Spleen (tissue), 11 donors: ENCODE results near the gene SEC14L3. TPM values are rescaled to one million over a fixed set of nuclear protein-coding genes. Genes with fewer than 3 reads are reported as not detected.
"Not testable (repeated sequence)": the region's sequence is repeated elsewhere in the genome, so short reads cannot be mapped to it uniquely, and the experiment has no call there.

Experiments used
- DNase-seq: peaks from one replicate; pipeline ENCODE4 v3.0.0-alpha.2; 2020
- H3K27ac ChIP-seq, 8 donors: fragments of 200-600 bp; sonication (generic) in 7 of 8; 1 replicate in 4 of 8; 2 replicates in 4 of 8; pipeline versions ENCODE4 v1.5.0 to v1.8.0; 2016 to 2021; ENCODE audit warnings: inconsistent platforms in 4 of 8, mild to moderate bottlenecking in 4 of 8, moderate library complexity in 1 of 8
- H3K27me3 ChIP-seq, 7 donors: fragments of 200-600 bp; sonication (generic) in 6 of 7; replicated peaks in 1 of 7; 1 replicate in 4 of 7; 2 replicates in 3 of 7; pipeline versions ENCODE4 v1.5.0 to v1.8.0; 2016 to 2021; ENCODE audit warnings: inconsistent platforms in 3 of 7, mild to moderate bottlenecking in 1 of 7
- H3K36me3 ChIP-seq, 6 donors: fragments of 200-600 bp; sonication (generic) in 5 of 6; 1 replicate in 4 of 6; 2 replicates in 2 of 6; pipeline versions ENCODE4 v1.5.0 to v1.8.0; 2016 to 2021; ENCODE audit warnings: inconsistent platforms in 2 of 6
- H3K4me1 ChIP-seq, 6 donors: fragments of 200-600 bp; sonication (generic) in 5 of 6; 1 replicate in 3 of 6; 2 replicates in 3 of 6; pipeline versions ENCODE4 v1.5.0 to v1.8.0; 2016 to 2021; ENCODE audit warnings: inconsistent platforms in 3 of 6
- H3K4me3 ChIP-seq, 8 donors: fragments of 200-600 bp; sonication (generic) in 7 of 8; 1 replicate in 4 of 8; 2 replicates in 4 of 8; pipeline versions ENCODE4 v1.5.0 to v1.8.0; 2016 to 2021; ENCODE audit warnings: inconsistent platforms in 4 of 8, mild to moderate bottlenecking in 4 of 8, moderate library complexity in 2 of 8
- H3K9me3 ChIP-seq, 8 donors: fragments of 200-600 bp; sonication (generic) in 7 of 8; 1 replicate in 4 of 8; 2 replicates in 4 of 8; pipeline versions ENCODE4 v1.5.0 to v1.8.0; 2016 to 2021; ENCODE audit warnings: inconsistent platforms in 4 of 8
- POLR2A ChIP-seq, 3 donors: fragments of 450-650 bp; IDR thresholded peaks; one replicate each; pipeline ENCODE4 v1.5.1; 2017; ENCODE audit warnings: antibody characterized with exemption in 3 of 3, mild to moderate bottlenecking in 1 of 3
- POLR2AphosphoS5 ChIP-seq, 3 donors: sonication (generic); formaldehyde crosslinking; IDR thresholded peaks; one replicate each; pipeline ENCODE4 v1.5.1; 2017; ENCODE audit warnings: antibody characterized with exemption in 3 of 3
- WGBS, 5 donors: extraction: QIAGEN DNeasy Blood & Tissue Kit in 3 of 5; methylation state at CpG; one replicate each; pipeline versions ENCODE4 v1.1.5 to v1.1.7; 2013 to 2018; 5-methylcytosine and 5-hydroxymethylcytosine counted together
- intact Hi-C: fragments of 100-400 bp; cut with DNase I; formaldehyde crosslinking; loops from one replicate; pipeline ENCODE4 v1.15.0; 2023; ENCODE audit warnings: low total_unique reads
- polyA plus RNA-seq, 3 donors: library from polyadenylated mRNA; stranded (reverse); fragments of 200-250 nt; gene quantifications; one replicate each; pipeline ENCODE4 v1.2.1, GENCODE V29; 2013
- total RNA-seq, 7 donors: library from RNA; depleted of rRNA in 3 of 7; stranded (reverse); fragments of >200 nt in 3 of 7; fragmentation: NEBNext Ultra II Directional in 4 of 7; extraction: Animal tissue kit (Norgen Biotek cat#: 25700) in 4 of 7; gene quantifications; one replicate each; pipeline versions ENCODE4 v1.1.0 to v1.2.1, GENCODE V29; 2016 to 2021
- TF ChIP-seq, protein P1 (sequence below), 11 experiments: fragments of 200-600 bp in 7 of 11; fragments of 450-650 bp in 4 of 11; sonication (generic) in 4 of 11; IDR thresholded peaks in 8 of 11; conservative IDR thresholded peaks in 3 of 11; 1 replicate in 7 of 11; 2 replicates in 4 of 11; pipeline versions ENCODE4 v1.4.0 to v1.8.0; 2016 to 2021; ENCODE audit warnings: antibody characterized with exemption in 11 of 11, inconsistent platforms in 4 of 11, mild to moderate bottlenecking in 1 of 11
- donor health status: healthy with polysubstance abuse.
- donor health status: DM: no; HTN: no; CAD: no; lungs with moderate emphysema.
- donor health status: DM: no; HTN: no; CAD: no.
- donor health status: Bipolar disorder and iron deficiency.
- donor health status: healthy.
- donor health status: DM: no; HTN: no; CAD: no.
- donor health status: DM: yes; HTN: yes; CAD: no.

SEC14L3 gene
- total and polyA plus RNA-seq, 10 donors = not detected

GRCh38 chr22:30474121-30474520 is 2.3 kb upstream of the SEC14L3 start:
- Histone ChIP-seq H3K27ac (no peak overlapping the region), H3K4me1 (no peaks in the 10 kb centered on the region), H3K27me3 (peaks cover 0 to 52% (median 0%) of the 10 kb centered on the region in 7 donors), H3K36me3 (no peaks in the 10 kb centered on the region), H3K9me3 (no peaks in the 10 kb centered on the region), H3K4me3 (no peak overlapping the region)
- no peak for DNase-seq
- intact Hi-C loops = no loop called here
- 91 to 97% (median 94%) methylated on average over 4 of the region's 4 CpGs for WGBS, 5 donors
- TF ChIP-seq, protein P1, sequence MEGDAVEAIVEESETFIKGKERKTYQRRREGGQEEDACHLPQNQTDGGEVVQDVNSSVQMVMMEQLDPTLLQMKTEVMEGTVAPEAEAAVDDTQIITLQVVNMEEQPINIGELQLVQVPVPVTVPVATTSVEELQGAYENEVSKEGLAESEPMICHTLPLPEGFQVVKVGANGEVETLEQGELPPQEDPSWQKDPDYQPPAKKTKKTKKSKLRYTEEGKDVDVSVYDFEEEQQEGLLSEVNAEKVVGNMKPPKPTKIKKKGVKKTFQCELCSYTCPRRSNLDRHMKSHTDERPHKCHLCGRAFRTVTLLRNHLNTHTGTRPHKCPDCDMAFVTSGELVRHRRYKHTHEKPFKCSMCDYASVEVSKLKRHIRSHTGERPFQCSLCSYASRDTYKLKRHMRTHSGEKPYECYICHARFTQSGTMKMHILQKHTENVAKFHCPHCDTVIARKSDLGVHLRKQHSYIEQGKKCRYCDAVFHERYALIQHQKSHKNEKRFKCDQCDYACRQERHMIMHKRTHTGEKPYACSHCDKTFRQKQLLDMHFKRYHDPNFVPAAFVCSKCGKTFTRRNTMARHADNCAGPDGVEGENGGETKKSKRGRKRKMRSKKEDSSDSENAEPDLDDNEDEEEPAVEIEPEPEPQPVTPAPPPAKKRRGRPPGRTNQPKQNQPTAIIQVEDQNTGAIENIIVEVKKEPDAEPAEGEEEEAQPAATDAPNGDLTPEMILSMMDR (IDR thresholded peaks at IDR 0.05 in 8 of 11, conservative IDR thresholded peaks at IDR 0.05 in 3 of 11) = no peak
- no peak for TF ChIP-seq POLR2AphosphoS5 (IDR thresholded peaks at IDR 0.05)
- TF ChIP-seq POLR2A (IDR thresholded peaks at IDR 0.05) = no peak

- DNase-seq = no peak
- TF ChIP-seq, protein P1 (IDR thresholded peaks at IDR 0.05 in 8 of 11, conservative IDR thresholded peaks at IDR 0.05 in 3 of 11) = no peak
- TF ChIP-seq POLR2A (IDR thresholded peaks at IDR 0.05) (no peak), POLR2AphosphoS5 (IDR thresholded peaks at IDR 0.05) (no peak)
- 61 to 74% (median 63%) methylated on average over 4 of the region's 4 CpGs for WGBS, 5 donors
Observed at GRCh38 chr22:30472994-30473720, 1.3 kb upstream of the SEC14L3 start.

DNA sequence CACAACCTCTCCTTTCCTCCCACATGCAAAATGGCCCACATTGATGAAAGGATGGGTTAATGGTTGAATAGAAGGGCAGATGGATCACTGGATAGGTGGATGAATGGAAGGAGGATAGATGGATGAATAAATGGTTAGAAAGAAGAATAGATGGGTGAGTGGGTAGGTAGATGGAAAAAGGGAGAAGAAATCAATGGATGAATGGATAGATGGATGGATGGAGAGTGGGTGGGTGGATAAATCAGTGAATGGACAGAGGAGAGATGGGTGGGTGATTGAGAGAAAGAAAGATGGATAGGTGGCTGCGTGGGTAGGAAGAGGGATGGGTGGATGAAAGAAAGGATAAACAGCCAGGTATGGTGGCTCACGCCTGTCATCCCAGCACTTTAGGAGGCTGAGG is 1.2 kb downstream of the SEC14L3 start:
- H3K4me3 ChIP-seq = no peak overlapping the region
- intact Hi-C loops = no loop called here
- DNase-seq = no peak

More at GRCh38 chr22:30472994-30473720, 1.3 kb upstream of the SEC14L3 start:
- no peak overlapping the region for H3K27ac ChIP-seq
- no peak overlapping the region for H3K4me3 ChIP-seq
- no peaks in the 10 kb centered on the region for H3K4me1 ChIP-seq
- intact Hi-C loops = no loop called here
- H3K9me3 ChIP-seq = no peaks in the 10 kb centered on the region
- peaks cover 0 to 52% (median 0%) of the 10 kb centered on the region in 7 donors for H3K27me3 ChIP-seq
- H3K36me3 ChIP-seq = no peaks in the 10 kb centered on the region

DNA sequence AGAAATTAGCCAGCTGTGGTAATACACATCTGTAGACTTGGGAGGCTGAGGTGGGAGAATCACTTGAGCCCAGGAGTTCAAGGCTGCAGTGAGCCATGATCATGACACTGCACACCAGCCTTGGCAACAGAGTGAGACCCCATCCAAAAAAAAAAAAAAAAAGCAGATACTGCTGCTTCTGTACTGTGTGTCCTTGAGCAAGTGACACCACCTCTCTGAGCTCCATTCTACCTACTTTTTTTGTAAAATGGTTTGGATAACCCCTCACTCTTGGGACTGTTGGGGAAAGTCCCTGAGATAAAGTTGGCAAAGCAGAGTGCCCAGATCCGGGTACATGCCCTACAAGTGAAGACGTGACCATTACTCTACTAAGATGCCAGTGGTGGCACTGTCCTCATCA is 2.7 kb downstream of the SEC14L3 start:
- intact Hi-C loops = no loop called here

More for the DNA sequence above, 1.2 kb downstream of the SEC14L3 start:
- WGBS, 5 donors = 82 to 91% (median 85%) methylated on average over 2 of the region's 2 CpGs
- Histone ChIP-seq H3K27ac (no peak overlapping the region), H3K27me3 (peaks cover 0 to 47% (median 0%) of the 10 kb centered on the region in 7 donors), H3K36me3 (no peaks in the 10 kb centered on the region), H3K4me1 (no peaks in the 10 kb centered on the region), H3K9me3 (no peaks in the 10 kb centered on the region)
- TF ChIP-seq, protein P1 (IDR thresholded peaks at IDR 0.05 in 8 of 11, conservative IDR thresholded peaks at IDR 0.05 in 3 of 11) = no peak
- TF ChIP-seq POLR2AphosphoS5 (IDR thresholded peaks at IDR 0.05) (no peak), POLR2A (IDR thresholded peaks at IDR 0.05) (no peak)

DNA sequence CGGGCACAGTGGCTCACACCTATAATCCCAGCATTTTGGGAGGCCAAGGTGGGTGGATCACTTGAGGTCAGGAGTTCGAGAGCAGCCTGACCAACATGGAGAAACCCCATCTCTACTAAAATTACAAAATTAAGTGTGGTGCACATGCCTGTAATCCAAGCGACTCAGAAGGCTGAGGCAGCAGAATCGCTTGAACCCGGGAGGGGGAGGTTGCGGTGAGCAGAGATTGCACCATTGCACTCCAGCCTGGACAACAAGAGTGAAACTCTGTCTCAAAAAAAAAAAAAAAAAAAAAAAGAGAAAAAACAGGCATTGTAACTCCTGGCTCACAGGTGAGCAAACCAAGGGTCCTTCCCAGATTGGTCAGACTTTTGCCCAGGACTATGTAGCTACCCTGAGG is 11.3 kb downstream of the SEC14L3 start:
- H3K36me3 ChIP-seq, intact Hi-C loops, H3K9me3 ChIP-seq, H3K27me3 ChIP-seq, DNase-seq, H3K4me3 ChIP-seq, H3K27ac ChIP-seq, H3K4me1 ChIP-seq: not testable (repeated sequence)
- WGBS, 5 donors = 74 to 91% (median 85%) methylated on average over 6 of the region's 6 CpGs

More for the DNA sequence above, 2.7 kb downstream of the SEC14L3 start:
- H3K36me3 ChIP-seq = no peaks in the 10 kb centered on the region
- H3K27me3 ChIP-seq = peaks cover 0 to 40% (median 0%) of the 10 kb centered on the region in 7 donors
- TF ChIP-seq POLR2A (IDR thresholded peaks at IDR 0.05) = no peak
- TF ChIP-seq, protein P1 (IDR thresholded peaks at IDR 0.05 in 8 of 11, conservative IDR thresholded peaks at IDR 0.05 in 3 of 11) = no peak
- no peak for TF ChIP-seq POLR2AphosphoS5 (IDR thresholded peaks at IDR 0.05)
- WGBS, 5 donors = 39 to 85% (median 63%) methylated on average over 2 of the region's 2 CpGs
- DNase-seq = no peak
- H3K4me3 ChIP-seq = no peak overlapping the region
- H3K4me1 ChIP-seq = no peaks in the 10 kb centered on the region
- H3K9me3 ChIP-seq = no peaks in the 10 kb centered on the region
- no peak overlapping the region for H3K27ac ChIP-seq
